K562 (cell line): ENCODE measurements around the gene SGMS1. TPM values are rescaled to one million over a fixed set of nuclear protein-coding genes. Genes with fewer than 3 reads are reported as not detected.

Experiments used
- ATAC-seq: fragments of 200-7000 bp; cut with Tn5 transposase; 3 replicates; pipeline ENCODE4 v1.9.1; 2020; ENCODE audit warnings: moderate library complexity
- BruUV-seq: library from RNA; stranded (reverse); fragments of 400-500 nt; replicated peaks from 2 replicates; lab custom pipeline; 2021; lab: Mats Ljungman, UMichigan
- CTCF ChIA-PET: fragments of 300-600 bp; formaldehyde crosslinking; extraction: SDS; loops from one replicate; lab custom pipeline; 2021; ENCODE audit warnings: low intra/inter-chr PET ratio; lab: Yijun Ruan, JAX
- POLR2A ChIA-PET: fragments of 300-600, 350-650 bp; sonication (Branson Sonifier 250); formaldehyde crosslinking; extraction: SDS; loops from one replicate; lab custom pipeline; 2021; ENCODE audit warnings: antibody characterized with exemption, inconsistent platforms; lab: Yijun Ruan, JAX
- DNase-seq, 4 experiments: peaks; one replicate each; pipeline versions ENCODE4 v3.0.0 to v3.0.0-alpha.2; 2011 to 2018; ENCODE audit warnings: low spot score in 3 of 4, mixed read lengths in 3 of 4; ENCODE audit errors: extremely low read depth in 1 of 4
- FAIRE-seq: peaks from 2 replicates; lab custom pipeline; 2011; peaks lifted over from hg19 to GRCh38; lab: Jason Lieb, UNC
- H2AFZ ChIP-seq: 2 replicates; pipeline ENCODE4 v1.6.0; 2011; ENCODE audit warnings: low read depth, low read length, control low read depth, inconsistent platforms
- H3K27ac ChIP-seq: fragments of 200-600 bp; 3 replicates; pipeline ENCODE4 v1.8.0; 2011; ENCODE audit warnings: low read depth, mild to moderate bottlenecking, control low read depth, inconsistent platforms, low read length, moderate library complexity, mixed read lengths; ENCODE audit errors: extremely low read depth
- H3K27me3 ChIP-seq, 2 experiments: fragments of 300-600 bp in 1 of 2; 2 replicates in 1 of 2; 3 replicates in 1 of 2; pipeline versions ENCODE4 v1.6.0 to v1.8.0; 2011; ENCODE audit warnings: inconsistent platforms in 2 of 2, low read length in 2 of 2, mild to moderate bottlenecking in 1 of 2, mixed read lengths in 1 of 2, moderate library complexity in 1 of 2; ENCODE audit not compliant: control insufficient read depth in 2 of 2, insufficient read depth in 2 of 2
- H3K36me3 ChIP-seq: fragments of 300-600 bp; 3 replicates; pipeline ENCODE4 v1.8.0; 2011; ENCODE audit warnings: mild to moderate bottlenecking, low read length, inconsistent platforms; ENCODE audit not compliant: control insufficient read depth, insufficient read depth
- H3K4me1 ChIP-seq, 2 experiments: fragments of 200-600 bp in 1 of 2; replicated peaks in 1 of 2; 2 replicates in 1 of 2; 3 replicates in 1 of 2; pipeline versions ENCODE4 v1.5.1 to v1.8.0; 2011; ENCODE audit warnings: inconsistent platforms in 2 of 2, low read length in 2 of 2, mild to moderate bottlenecking in 1 of 2, mixed read lengths in 1 of 2, moderate library complexity in 1 of 2; ENCODE audit not compliant: control insufficient read depth in 2 of 2, insufficient read depth in 2 of 2
- H3K4me2 ChIP-seq: 2 replicates; pipeline ENCODE4 v1.6.1; 2011; ENCODE audit warnings: low read length, control low read depth, inconsistent platforms, mixed read lengths; ENCODE audit not compliant: insufficient read depth
- H3K4me3 ChIP-seq: fragments of 200-600 bp; sonication (generic), shearing (Covaris generic); 2 replicates; pipeline ENCODE4 v1.5.1; 2016; ENCODE audit warnings: control low read depth, inconsistent platforms
- H3K79me2 ChIP-seq: fragments of 200-600 bp; 3 replicates; pipeline ENCODE4 v1.8.0; 2011; ENCODE audit warnings: low read length, inconsistent platforms; ENCODE audit not compliant: control insufficient read depth, insufficient read depth
- H3K9ac ChIP-seq, 2 experiments: 2 replicates each; pipeline versions ENCODE4 v1.6.0 to v1.6.1; 2011; ENCODE audit warnings: low read depth in 2 of 2, low read length in 2 of 2, control low read depth in 1 of 2, inconsistent platforms in 1 of 2, mild to moderate bottlenecking in 1 of 2, mixed read lengths in 1 of 2; ENCODE audit not compliant: insufficient read depth in 1 of 2
- H3K9me1 ChIP-seq: one replicate; pipeline ENCODE4 v1.6.0; 2011; ENCODE audit warnings: inconsistent platforms, mild to moderate bottlenecking, low read length, moderate library complexity; ENCODE audit not compliant: control insufficient read depth, insufficient read depth
- H3K9me3 ChIP-seq: replicated peaks from 2 replicates; pipeline ENCODE4 v1.5.1; 2011; ENCODE audit warnings: low read depth, low read length, inconsistent platforms; ENCODE audit not compliant: control insufficient read depth, insufficient read depth
- H4K20me1 ChIP-seq: replicated peaks from 2 replicates; pipeline ENCODE4 v1.6.1; 2011; ENCODE audit warnings: low read length, inconsistent platforms, mixed read lengths; ENCODE audit not compliant: control insufficient read depth, insufficient read depth
- BACH1 ChIP-seq: fragments of 200-800 bp; sonication (Bioruptor generic); IDR thresholded peaks from 2 replicates; pipeline ENCODE4 v1.6.1; 2016; ENCODE audit warnings: missing genetic modification characterization, missing compliant biosample characterization
- CBFB ChIP-seq: sonication (generic); formaldehyde crosslinking; IDR thresholded peaks from 2 replicates; pipeline ENCODE4 v1.4.0; 2020; ENCODE audit warnings: mild to moderate bottlenecking, missing genetic modification reagents
- ETV6 ChIP-seq, 3 experiments: fragments of 150-350 bp in 1 of 3; sonication (generic) in 1 of 3; formaldehyde crosslinking in 1 of 3; IDR thresholded peaks; 2 replicates each; pipeline versions ENCODE4 v1.6.1 to v1.8.0; 2014 to 2022; ENCODE audit warnings: borderline replicate concordance in 2 of 3, low read depth in 2 of 3, antibody characterized with exemption in 1 of 3, low read length in 1 of 3, mild to moderate bottlenecking in 1 of 3, missing genetic modification reagents in 1 of 3
- GATA2 ChIP-seq: sonication (generic); formaldehyde crosslinking; IDR thresholded peaks from 2 replicates; pipeline ENCODE4 v1.4.0; 2020; ENCODE audit warnings: mild to moderate bottlenecking, missing genetic modification reagents
- GATAD2B ChIP-seq: fragments of 450-650 bp; IDR thresholded peaks from 2 replicates; pipeline ENCODE4 v1.6.1; 2017; ENCODE audit warnings: mild to moderate bottlenecking, borderline replicate concordance
- PKNOX1 ChIP-seq: fragments of 450-650 bp; IDR thresholded peaks from 2 replicates; pipeline ENCODE4 v1.6.1; 2016
- PML ChIP-seq: IDR thresholded peaks from 2 replicates; pipeline ENCODE4 v1.6.1; 2012; ENCODE audit warnings: low read length, inconsistent platforms
- RB1 ChIP-seq: fragments of 450-650 bp; IDR thresholded peaks from 2 replicates; pipeline ENCODE4 v1.6.1; 2017; ENCODE audit warnings: low read depth, mild to moderate bottlenecking
- RBBP5 ChIP-seq: fragments of 200-600 bp; sonication (generic); IDR thresholded peaks from 2 replicates; pipeline ENCODE4 v1.6.1; 2012; ENCODE audit warnings: borderline replicate concordance, mild to moderate bottlenecking, low read length, control low read depth, inconsistent platforms; ENCODE audit not compliant: insufficient read depth, poor library complexity, severe bottlenecking
- SAFB ChIP-seq: fragments of 200-400 bp; formaldehyde crosslinking; IDR thresholded peaks from 2 replicates; pipeline ENCODE4 v1.6.1; 2017; ENCODE audit warnings: low read depth, low read length, borderline replicate concordance
- SFPQ ChIP-seq: fragments of 200-400 bp; formaldehyde crosslinking; IDR thresholded peaks from 2 replicates; pipeline ENCODE4 v1.6.1; 2017; ENCODE audit warnings: mild to moderate bottlenecking, low read depth, low read length, moderate library complexity
- TARDBP ChIP-seq: fragments of 450-650 bp; IDR thresholded peaks from 2 replicates; pipeline ENCODE4 v1.6.1; 2016
- WHSC1 ChIP-seq: IDR thresholded peaks from one replicate; pipeline ENCODE4 v1.6.1; 2012; ENCODE audit warnings: low read length, control low read depth, inconsistent platforms
- ZFX ChIP-seq: sonication (generic); formaldehyde crosslinking; IDR thresholded peaks from 2 replicates; pipeline ENCODE4 v1.8.0; 2022; ENCODE audit warnings: mild to moderate bottlenecking, missing genetic modification reagents, moderate library complexity
- ZNF354B ChIP-seq: fragments of 250-450 bp; sonication (Bioruptor Pico); IDR thresholded peaks from 2 replicates; pipeline ENCODE4 v1.4.0; 2020
- ZNF740 ChIP-seq, 3 experiments: fragments of 200-800 bp in 1 of 3; sonication (Bioruptor generic) in 1 of 3; sonication (generic) in 1 of 3; formaldehyde crosslinking in 1 of 3; IDR thresholded peaks; 2 replicates each; pipeline versions ENCODE4 v1.6.1 to v1.8.0; 2016 to 2022; ENCODE audit warnings: mild to moderate bottlenecking in 2 of 3, missing compliant biosample characterization in 2 of 3, missing genetic modification characterization in 2 of 3, missing genetic modification reagents in 1 of 3
- ZNF778 ChIP-seq: fragments of 450-650 bp; formaldehyde crosslinking; IDR thresholded peaks from 2 replicates; pipeline ENCODE4 v1.4.0; 2020; ENCODE audit warnings: mild to moderate bottlenecking, moderate library complexity
- WGBS: fragments of 100-300 bp; shearing (Covaris generic); methylation state at CpG from one replicate; pipeline ENCODE4 v1.1.6; 2016; ENCODE audit warnings: low coverage, mixed read lengths; ENCODE audit not compliant: insufficient coverage; ENCODE audit errors: missing lambda C conversion rate; 5-methylcytosine and 5-hydroxymethylcytosine counted together
- in situ Hi-C: fragments of 300-500 bp; cut with MboI; formaldehyde crosslinking; loops from 4 replicates; pipeline ENCODE4 v1.15.0; 2018; ENCODE audit warnings: inconsistent platforms, mixed read lengths
- intact Hi-C: fragments of 100-400 bp; cut with micrococcal nuclease; formaldehyde crosslinking; loops from 2 replicates; pipeline ENCODE4 v1.14.2; 2022
- polyA plus RNA-seq, 8 experiments: library from polyadenylated mRNA; depleted of rRNA in 4 of 8; stranded (reverse) in 5 of 8; unstranded in 3 of 8; fragments of >200 nt; fragmentation: Nextera tagmentation in 2 of 8; fragmentation: Illumina TruSeq in 1 of 8; extraction: Ambion mirVana in 2 of 8; extraction: Trizol in 1 of 8; gene quantifications; 2 replicates each; pipeline versions ENCODE4 v1.2.1 to v1.2.3, GENCODE V29; 2011 to 2014; ENCODE audit warnings: inconsistent platforms in 1 of 8, missing spikeins in 1 of 8
- total RNA-seq, 7 experiments: library from RNA; depleted of rRNA in 6 of 7; stranded (reverse); fragments of >200 nt in 6 of 7; fragmentation: Illumina TruSeq in 2 of 7; extraction: Trizol in 2 of 7; gene quantifications; 2 replicates each; pipeline versions ENCODE4 v1.2.1 to v1.2.3, GENCODE V29; 2011 to 2021; ENCODE audit warnings: low replicate concordance in 1 of 7
- TF ChIP-seq, protein P1 (sequence below): fragments of 450-650 bp; IDR thresholded peaks from 2 replicates; pipeline ENCODE4 v1.6.1; 2016; ENCODE audit warnings: missing biosample characterization, missing genetic modification characterization

SGMS1 gene
- total and polyA plus RNA-seq, 9 of the 15 experiments (the other 6 are each of a cell fraction or from before 2014, with no cell fraction given), result 22.6 to 232 (median 82.2) TPM

DNA sequence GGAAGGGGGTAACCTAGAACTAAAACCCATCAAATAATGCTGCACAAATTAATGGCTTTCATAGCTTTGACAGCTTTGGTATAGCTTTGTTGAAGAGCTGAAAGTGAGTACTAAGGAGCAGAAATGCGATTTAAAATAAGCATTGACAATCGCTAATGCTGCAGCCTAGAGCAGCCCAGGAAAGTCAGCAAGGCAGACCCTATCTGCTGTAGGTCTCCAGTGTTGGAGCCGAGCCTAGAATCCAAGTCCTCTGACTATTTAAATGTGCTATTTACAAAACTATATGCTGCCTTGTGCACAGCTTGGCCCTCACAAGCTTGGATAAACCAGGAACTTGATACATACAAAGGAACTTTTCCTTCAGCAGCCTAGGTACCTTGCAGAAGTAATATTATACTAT is 307.6 kb downstream of the SGMS1 start:
- intact Hi-C loops, result no loop called here
- POLR2A ChIA-PET, result interaction anchor here (0.8 to 7.2 kb wide), 4 partner anchors 10 to 20 kb away, joined by 3 to 59 read pairs (median 4); no protein-coding TSS in a partner anchor
- CTCF ChIA-PET, result no interaction called here
- DNase-seq (peak in 1 of 4 experiments; percentile 69), ATAC-seq (peak; percentile 69), FAIRE-seq (no peak)
- H3K4me1 ChIP-seq, result peaks cover 10 to 71% of the 10 kb centered on the region in 2 experiments
- peak overlapping the region; percentile 36 for H3K4me2 ChIP-seq
- 8% methylated on average over 3 of the region's 3 CpGs for WGBS
- peak overlapping the region; percentile 42 for H2AFZ ChIP-seq
- no peaks in the 10 kb centered on the region for H4K20me1 ChIP-seq
- no peaks in the 10 kb centered on the region for H3K9me3 ChIP-seq
- H3K36me3 ChIP-seq, result peaks cover 75% of the 10 kb centered on the region
- no peak overlapping the region for H3K4me3 ChIP-seq
- H3K79me2 ChIP-seq, result peaks cover 96% of the 10 kb centered on the region
- in situ Hi-C loops, result no loop called here
- BruUV-seq, result no TSS peak
- peak overlapping the region; percentile 43 to 59; a peak in 3 of 4 replicates for H3K9ac ChIP-seq
- H3K27me3 ChIP-seq, result no peaks in the 10 kb centered on the region
- no peaks in the 10 kb centered on the region for H3K9me1 ChIP-seq
- H3K27ac ChIP-seq, result peak overlapping the region; percentile 52
- TF ChIP-seq ZNF354B (CRISPR knock-in tag), result no peak
- TF ChIP-seq TARDBP, result no peak
- TF ChIP-seq ETV6 (IDR thresholded peaks at IDR 0.05; ENCODE audit: borderline replicate concordance in 1 of 2, low read depth in 2 of 2, low read length in 1 of 2), result no peak
- TF ChIP-seq ETV6 (CRISPR knock-in tag; IDR thresholded peaks at IDR 0.05; ENCODE audit: borderline replicate concordance), result no peak
- no peak for TF ChIP-seq SFPQ
- no peak for TF ChIP-seq RB1
- no peak for TF ChIP-seq BACH1 (tag)
- no peak for TF ChIP-seq SAFB
- TF ChIP-seq ZNF778 (CRISPR knock-in tag), result no peak
- no peak for TF ChIP-seq WHSC1
- no peak for TF ChIP-seq GATA2
- TF ChIP-seq, protein P1, sequence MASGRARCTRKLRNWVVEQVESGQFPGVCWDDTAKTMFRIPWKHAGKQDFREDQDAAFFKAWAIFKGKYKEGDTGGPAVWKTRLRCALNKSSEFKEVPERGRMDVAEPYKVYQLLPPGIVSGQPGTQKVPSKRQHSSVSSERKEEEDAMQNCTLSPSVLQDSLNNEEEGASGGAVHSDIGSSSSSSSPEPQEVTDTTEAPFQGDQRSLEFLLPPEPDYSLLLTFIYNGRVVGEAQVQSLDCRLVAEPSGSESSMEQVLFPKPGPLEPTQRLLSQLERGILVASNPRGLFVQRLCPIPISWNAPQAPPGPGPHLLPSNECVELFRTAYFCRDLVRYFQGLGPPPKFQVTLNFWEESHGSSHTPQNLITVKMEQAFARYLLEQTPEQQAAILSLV (tag), result no peak
- peak; percentile 57 for TF ChIP-seq RBBP5
- no peak for TF ChIP-seq PKNOX1
- TF ChIP-seq ZNF740 (CRISPR knock-in tag; IDR thresholded peaks at IDR 0.05), result no peak
- no peak for TF ChIP-seq ZNF740 (tag; IDR thresholded peaks at IDR 0.05)
- TF ChIP-seq GATAD2B, result 0 out of 2 replicates have a peak, but pooled peaks have one; percentile 9
- TF ChIP-seq ZFX (CRISPR knock-in tag), result no peak
- TF ChIP-seq PML, result no peak
- TF ChIP-seq CBFB, result no peak
